K562 (cell line): ENCODE measurements around the gene DYNC2I2.

Experiments
- EZH2 ChIP-seq: IDR thresholded peaks from 2 replicates; pipeline ENCODE4 v1.6.1; 2012; ENCODE audit warnings: low read depth, mild to moderate bottlenecking, inconsistent platforms, low read length, borderline replicate concordance
- HMG20A ChIP-seq: fragments of 450-650 bp; formaldehyde crosslinking; conservative IDR thresholded peaks from 2 replicates; pipeline ENCODE4 v1.4.0; 2020; ENCODE audit warnings: mild to moderate bottlenecking, mixed read lengths
- MAFK ChIP-seq: IDR thresholded peaks from 2 replicates; pipeline ENCODE4 v1.6.1; 2011; ENCODE audit warnings: low read length, improper control_type of control experiment
- NRF1 ChIP-seq, 2 experiments: fragments of 450-650 bp; IDR thresholded peaks in 1 of 2; conservative IDR thresholded peaks in 1 of 2; 2 replicates each; pipeline ENCODE4 v1.6.1; 2014; ENCODE audit warnings: mild to moderate bottlenecking in 2 of 2
- POLR2AphosphoS5 ChIP-seq: IDR thresholded peaks from 2 replicates; pipeline ENCODE4 v1.6.1; 2011; ENCODE audit warnings: mild to moderate bottlenecking, low read depth, low read length, moderate library complexity; ENCODE audit not compliant: control insufficient read depth, insufficient read depth
- TF ChIP-seq, protein P1 (sequence below): sonication (generic); formaldehyde crosslinking; IDR thresholded peaks from 2 replicates; pipeline ENCODE4 v1.8.0; 2023; ENCODE audit warnings: missing genetic modification reagents, mild to moderate bottlenecking, borderline replicate concordance
- TF ChIP-seq, protein P2 (sequence below), 3 experiments: IDR thresholded peaks in 2 of 3; conservative IDR thresholded peaks in 1 of 3; 2 replicates each; pipeline ENCODE4 v1.5.1; 2011 to 2012; ENCODE audit warnings: low read length in 3 of 3, mild to moderate bottlenecking in 3 of 3, control low read depth in 2 of 3, improper control_type of control experiment in 1 of 3, inconsistent platforms in 1 of 3, low read depth in 1 of 3, mixed read lengths in 1 of 3, moderate library complexity in 1 of 3; ENCODE audit not compliant: insufficient read depth in 2 of 3

DNA sequence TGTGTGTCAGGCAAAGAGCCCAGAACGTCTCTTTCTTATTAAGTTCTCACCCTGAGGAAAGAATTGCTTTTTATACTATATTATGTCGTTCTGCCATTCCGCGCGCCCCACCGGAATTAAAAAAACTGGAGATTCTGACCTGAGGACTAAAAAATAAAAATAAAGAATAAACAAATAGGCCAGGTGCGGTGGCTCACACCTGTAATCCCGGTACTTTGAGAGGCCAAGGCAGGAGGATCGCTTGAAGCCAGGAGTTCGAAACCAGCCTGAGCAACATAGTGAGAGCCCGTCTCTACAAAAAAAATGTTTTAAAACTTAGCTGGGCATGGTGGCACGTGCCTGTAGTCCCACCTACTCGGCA is 677 bp upstream of the DYNC2I2 start:
- TF ChIP-seq MAFK (no peak), POLR2AphosphoS5 (no peak), HMG20A (CRISPR knock-in tag) (no peak), EZH2 (no peak), NRF1 (conservative IDR thresholded peaks at IDR 0.05 in 1 of 2, IDR thresholded peaks at IDR 0.05 in 1 of 2) (no peak)
- TF ChIP-seq, protein P1, sequence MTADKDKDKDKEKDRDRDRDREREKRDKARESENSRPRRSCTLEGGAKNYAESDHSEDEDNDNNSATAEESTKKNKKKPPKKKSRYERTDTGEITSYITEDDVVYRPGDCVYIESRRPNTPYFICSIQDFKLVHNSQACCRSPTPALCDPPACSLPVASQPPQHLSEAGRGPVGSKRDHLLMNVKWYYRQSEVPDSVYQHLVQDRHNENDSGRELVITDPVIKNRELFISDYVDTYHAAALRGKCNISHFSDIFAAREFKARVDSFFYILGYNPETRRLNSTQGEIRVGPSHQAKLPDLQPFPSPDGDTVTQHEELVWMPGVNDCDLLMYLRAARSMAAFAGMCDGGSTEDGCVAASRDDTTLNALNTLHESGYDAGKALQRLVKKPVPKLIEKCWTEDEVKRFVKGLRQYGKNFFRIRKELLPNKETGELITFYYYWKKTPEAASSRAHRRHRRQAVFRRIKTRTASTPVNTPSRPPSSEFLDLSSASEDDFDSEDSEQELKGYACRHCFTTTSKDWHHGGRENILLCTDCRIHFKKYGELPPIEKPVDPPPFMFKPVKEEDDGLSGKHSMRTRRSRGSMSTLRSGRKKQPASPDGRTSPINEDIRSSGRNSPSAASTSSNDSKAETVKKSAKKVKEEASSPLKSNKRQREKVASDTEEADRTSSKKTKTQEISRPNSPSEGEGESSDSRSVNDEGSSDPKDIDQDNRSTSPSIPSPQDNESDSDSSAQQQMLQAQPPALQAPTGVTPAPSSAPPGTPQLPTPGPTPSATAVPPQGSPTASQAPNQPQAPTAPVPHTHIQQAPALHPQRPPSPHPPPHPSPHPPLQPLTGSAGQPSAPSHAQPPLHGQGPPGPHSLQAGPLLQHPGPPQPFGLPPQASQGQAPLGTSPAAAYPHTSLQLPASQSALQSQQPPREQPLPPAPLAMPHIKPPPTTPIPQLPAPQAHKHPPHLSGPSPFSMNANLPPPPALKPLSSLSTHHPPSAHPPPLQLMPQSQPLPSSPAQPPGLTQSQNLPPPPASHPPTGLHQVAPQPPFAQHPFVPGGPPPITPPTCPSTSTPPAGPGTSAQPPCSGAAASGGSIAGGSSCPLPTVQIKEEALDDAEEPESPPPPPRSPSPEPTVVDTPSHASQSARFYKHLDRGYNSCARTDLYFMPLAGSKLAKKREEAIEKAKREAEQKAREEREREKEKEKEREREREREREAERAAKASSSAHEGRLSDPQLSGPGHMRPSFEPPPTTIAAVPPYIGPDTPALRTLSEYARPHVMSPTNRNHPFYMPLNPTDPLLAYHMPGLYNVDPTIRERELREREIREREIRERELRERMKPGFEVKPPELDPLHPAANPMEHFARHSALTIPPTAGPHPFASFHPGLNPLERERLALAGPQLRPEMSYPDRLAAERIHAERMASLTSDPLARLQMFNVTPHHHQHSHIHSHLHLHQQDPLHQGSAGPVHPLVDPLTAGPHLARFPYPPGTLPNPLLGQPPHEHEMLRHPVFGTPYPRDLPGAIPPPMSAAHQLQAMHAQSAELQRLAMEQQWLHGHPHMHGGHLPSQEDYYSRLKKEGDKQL (CRISPR knock-in tag) = no peak
- TF ChIP-seq, protein P2, sequence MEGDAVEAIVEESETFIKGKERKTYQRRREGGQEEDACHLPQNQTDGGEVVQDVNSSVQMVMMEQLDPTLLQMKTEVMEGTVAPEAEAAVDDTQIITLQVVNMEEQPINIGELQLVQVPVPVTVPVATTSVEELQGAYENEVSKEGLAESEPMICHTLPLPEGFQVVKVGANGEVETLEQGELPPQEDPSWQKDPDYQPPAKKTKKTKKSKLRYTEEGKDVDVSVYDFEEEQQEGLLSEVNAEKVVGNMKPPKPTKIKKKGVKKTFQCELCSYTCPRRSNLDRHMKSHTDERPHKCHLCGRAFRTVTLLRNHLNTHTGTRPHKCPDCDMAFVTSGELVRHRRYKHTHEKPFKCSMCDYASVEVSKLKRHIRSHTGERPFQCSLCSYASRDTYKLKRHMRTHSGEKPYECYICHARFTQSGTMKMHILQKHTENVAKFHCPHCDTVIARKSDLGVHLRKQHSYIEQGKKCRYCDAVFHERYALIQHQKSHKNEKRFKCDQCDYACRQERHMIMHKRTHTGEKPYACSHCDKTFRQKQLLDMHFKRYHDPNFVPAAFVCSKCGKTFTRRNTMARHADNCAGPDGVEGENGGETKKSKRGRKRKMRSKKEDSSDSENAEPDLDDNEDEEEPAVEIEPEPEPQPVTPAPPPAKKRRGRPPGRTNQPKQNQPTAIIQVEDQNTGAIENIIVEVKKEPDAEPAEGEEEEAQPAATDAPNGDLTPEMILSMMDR (IDR thresholded peaks at IDR 0.05 in 2 of 3, conservative IDR thresholded peaks at IDR 0.05 in 1 of 3; ENCODE audit: insufficient read depth in 2 of 3, low read depth in 1 of 3, low read length in 3 of 3) = no peak
